Karpas-422 (cell line): ENCODE measurements around the gene ADGRV1. TPM values are rescaled to one million over a fixed set of nuclear protein-coding genes. Genes with fewer than 3 reads are reported as not detected.

Experiments used
- DNase-seq: peaks from one replicate; pipeline ENCODE4 v3.0.0-alpha.2; 2015
- H2AFZ ChIP-seq: fragments of 200-600 bp; sonication (generic); 2 replicates; pipeline ENCODE4 v1.6.1; 2014; ENCODE audit warnings: antibody characterized with exemption, low read length, mixed read lengths
- H3K27ac ChIP-seq: fragments of 200-600 bp; sonication (generic); 2 replicates; pipeline ENCODE4 v1.5.1; 2014; ENCODE audit warnings: mild to moderate bottlenecking, low read length, moderate library complexity
- H3K27me3 ChIP-seq: fragments of 200-600 bp; sonication (generic); 2 replicates; pipeline ENCODE4 v1.6.1; 2014; ENCODE audit warnings: low read length, mixed read lengths
- H3K36me3 ChIP-seq: fragments of 200-600 bp; sonication (generic); 2 replicates; pipeline ENCODE4 v1.6.1; 2014; ENCODE audit warnings: low read length, mixed read lengths; ENCODE audit not compliant: insufficient read depth
- H3K4me1 ChIP-seq: fragments of 200-600 bp; sonication (generic); 2 replicates; pipeline ENCODE4 v1.6.1; 2014; ENCODE audit warnings: mild to moderate bottlenecking, low read length, mixed read lengths
- H3K4me2 ChIP-seq: fragments of 200-600 bp; sonication (generic); 2 replicates; pipeline ENCODE4 v1.6.1; 2014; ENCODE audit warnings: low read length, low read depth, mild to moderate bottlenecking; ENCODE audit not compliant: poor library complexity, severe bottlenecking
- H3K4me3 ChIP-seq: fragments of 200-600 bp; sonication (generic); 2 replicates; pipeline ENCODE4 v1.5.1; 2014; ENCODE audit warnings: mild to moderate bottlenecking, antibody characterized with exemption, low read length, mixed read lengths
- H3K79me2 ChIP-seq: fragments of 200-600 bp; sonication (generic); 2 replicates; pipeline ENCODE4 v1.6.1; 2014; ENCODE audit warnings: mild to moderate bottlenecking, low read length, mixed read lengths
- H3K9ac ChIP-seq: fragments of 200-600 bp; sonication (generic); 2 replicates; pipeline ENCODE4 v1.6.0; 2014; ENCODE audit warnings: low read length
- H3K9me2 ChIP-seq: fragments of 200-600 bp; sonication (generic), shearing (Covaris generic); replicated peaks from 2 replicates; pipeline ENCODE4 v1.6.0; 2014; ENCODE audit warnings: mild to moderate bottlenecking, low read length, moderate library complexity; ENCODE audit not compliant: insufficient read depth
- H3K9me3 ChIP-seq: fragments of 300-700, 200-600 bp; sonication (generic); 2 replicates; pipeline ENCODE4 v1.6.1; 2014; ENCODE audit warnings: low read length, mixed read lengths
- H4K20me1 ChIP-seq: fragments of 200-600 bp; sonication (generic); 2 replicates; pipeline ENCODE4 v1.6.1; 2014; ENCODE audit warnings: mild to moderate bottlenecking, antibody characterized with exemption, low read length, low read depth; ENCODE audit not compliant: insufficient read depth
- total RNA-seq: library from RNA; depleted of rRNA; stranded (reverse); fragments of >200 nt; shearing (Covaris generic); gene quantifications from 2 replicates; pipeline ENCODE4 v1.2.3, GENCODE V29; 2014; ENCODE audit warnings: low replicate concordance

The ADGRV1 gene
- total RNA-seq, 1 experiment from 2014 or later, result not detected

DNA sequence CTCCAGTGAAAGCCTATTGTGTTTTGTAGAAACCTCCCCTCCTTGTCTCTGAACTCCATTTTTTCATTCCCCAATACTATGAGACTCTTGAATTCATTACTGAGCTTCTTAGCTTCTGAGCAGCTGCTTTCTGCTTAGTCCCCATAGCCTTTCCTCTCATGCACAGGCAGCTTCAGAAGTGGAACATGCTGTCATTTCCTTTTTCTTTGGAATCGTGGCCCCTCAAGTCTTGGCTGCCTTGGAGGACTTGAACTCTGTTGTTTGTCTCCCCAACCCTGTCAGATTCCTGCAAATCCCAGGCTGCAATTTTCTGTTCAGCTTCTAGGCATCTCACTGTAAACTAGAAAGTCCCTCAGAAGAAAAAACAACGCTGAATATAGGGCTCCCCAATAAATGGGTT, 556.1 kb downstream of the ADGRV1 start:
- Histone ChIP-seq H3K9me3 (no peaks in the 10 kb centered on the region), H4K20me1 (no peaks in the 10 kb centered on the region), H2AFZ (no peak overlapping the region), H3K36me3 (no peaks in the 10 kb centered on the region), H3K9me2 (no peaks in the 10 kb centered on the region), H3K9ac (no peak overlapping the region), H3K4me2 (no peak overlapping the region), H3K4me3 (no peak overlapping the region), H3K27me3 (no peaks in the 10 kb centered on the region), H3K79me2 (no peaks in the 10 kb centered on the region), H3K4me1 (no peaks in the 10 kb centered on the region), H3K27ac (no peak overlapping the region)
- DNase-seq, result no peak

- H3K4me2 ChIP-seq, result no peak overlapping the region
- no peaks in the 10 kb centered on the region for H3K9me3 ChIP-seq
- H3K4me3 ChIP-seq, result no peak overlapping the region
- H3K27me3 ChIP-seq, result no peaks in the 10 kb centered on the region
- H4K20me1 ChIP-seq, result no peaks in the 10 kb centered on the region
- H2AFZ ChIP-seq, result no peak overlapping the region
- no peak overlapping the region for H3K9ac ChIP-seq
- no peaks in the 10 kb centered on the region for H3K79me2 ChIP-seq
- no peaks in the 10 kb centered on the region for H3K36me3 ChIP-seq
- DNase-seq, result no peak
- H3K27ac ChIP-seq, result no peak overlapping the region
- no peaks in the 10 kb centered on the region for H3K9me2 ChIP-seq
- H3K4me1 ChIP-seq, result no peaks in the 10 kb centered on the region
Measured at GRCh38 chr5:91118354-91118753, 559.8 kb downstream of the ADGRV1 start.

DNA sequence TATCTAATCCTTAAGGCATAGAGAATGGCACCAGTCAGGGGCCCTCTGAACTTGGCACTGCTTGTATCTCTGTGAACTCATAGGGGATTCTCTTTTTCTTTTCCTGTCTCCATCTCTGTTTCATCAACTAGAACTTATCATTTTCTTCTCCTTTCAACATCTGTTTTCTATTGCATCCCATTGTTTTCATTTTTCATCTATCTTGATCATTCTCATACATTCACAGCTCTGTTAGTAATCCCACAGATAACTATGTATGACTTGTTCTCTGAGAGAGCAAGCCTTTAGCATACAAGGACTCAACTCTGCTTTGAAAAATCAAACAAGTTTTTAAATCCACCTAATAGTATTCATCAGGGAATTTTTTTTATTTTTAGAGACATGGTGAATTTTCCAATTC, 560.2 kb downstream of the ADGRV1 start:
- Histone ChIP-seq H3K36me3 (no peaks in the 10 kb centered on the region), H3K4me2 (no peak overlapping the region), H3K9ac (no peak overlapping the region), H3K4me1 (no peaks in the 10 kb centered on the region), H3K27me3 (no peaks in the 10 kb centered on the region), H2AFZ (no peak overlapping the region), H3K9me3 (no peaks in the 10 kb centered on the region), H3K4me3 (no peak overlapping the region), H3K27ac (no peak overlapping the region), H4K20me1 (no peaks in the 10 kb centered on the region), H3K79me2 (no peaks in the 10 kb centered on the region), H3K9me2 (no peaks in the 10 kb centered on the region)
- no peak for DNase-seq

GRCh38 chr5:91119217-91119616, 560.6 kb downstream of the ADGRV1 start:
- Histone ChIP-seq H3K79me2 (no peaks in the 10 kb centered on the region), H3K27ac (no peak overlapping the region), H3K9me2 (no peaks in the 10 kb centered on the region), H3K27me3 (no peaks in the 10 kb centered on the region), H3K9ac (no peak overlapping the region), H3K36me3 (no peaks in the 10 kb centered on the region), H2AFZ (no peak overlapping the region), H3K4me2 (no peak overlapping the region), H3K4me3 (no peak overlapping the region), H4K20me1 (no peaks in the 10 kb centered on the region), H3K9me3 (no peaks in the 10 kb centered on the region), H3K4me1 (no peaks in the 10 kb centered on the region)
- no peak for DNase-seq

DNA sequence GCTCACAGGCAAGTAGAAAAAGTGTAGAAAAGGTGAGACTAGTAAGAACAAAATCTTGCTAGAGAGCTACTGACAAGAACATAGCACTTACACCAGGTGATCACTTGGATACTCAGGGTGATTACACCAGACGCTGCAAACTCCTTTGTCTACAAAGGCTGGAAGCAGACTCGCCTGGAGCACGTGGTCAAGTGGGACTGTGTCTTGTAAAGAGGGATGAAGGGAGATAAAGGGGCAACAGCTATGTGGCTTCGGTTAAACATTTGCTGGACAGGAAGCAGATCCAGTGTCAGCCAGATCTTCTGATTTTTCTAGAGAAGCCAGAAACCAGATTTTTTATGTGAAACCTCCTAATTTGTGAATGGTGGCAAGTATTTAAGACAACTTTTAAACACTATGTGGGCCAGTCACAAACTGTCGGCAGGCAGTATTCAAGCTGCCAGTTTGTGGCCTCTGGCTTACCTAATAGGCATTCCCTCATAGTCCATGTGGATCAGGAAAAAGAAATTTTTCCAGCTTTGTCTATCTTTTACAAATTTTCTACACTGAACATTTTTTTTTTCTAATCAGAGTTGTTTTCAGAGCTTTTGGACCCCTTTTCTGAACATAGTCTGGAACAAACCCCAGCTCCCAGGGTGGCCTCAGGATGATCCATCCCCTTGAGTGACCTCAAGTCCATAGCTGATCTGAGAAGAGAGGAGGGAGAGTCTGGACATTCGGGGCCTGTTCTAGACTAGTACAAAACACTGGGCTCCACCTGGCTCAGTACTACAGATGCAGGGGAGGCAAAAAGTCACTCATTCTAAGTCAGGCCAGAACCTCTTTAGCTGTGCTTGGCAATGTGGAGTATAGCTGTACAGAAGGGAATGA, 561.6 kb downstream of the ADGRV1 start:
- no peak for DNase-seq
- no peaks in the 10 kb centered on the region for H3K27me3 ChIP-seq
- H3K27ac ChIP-seq, result no peak overlapping the region
- no peak overlapping the region for H3K4me3 ChIP-seq
- H3K9me2 ChIP-seq, result no peaks in the 10 kb centered on the region
- H3K79me2 ChIP-seq, result no peaks in the 10 kb centered on the region
- no peaks in the 10 kb centered on the region for H3K36me3 ChIP-seq
- H2AFZ ChIP-seq, result no peak overlapping the region
- no peaks in the 10 kb centered on the region for H3K9me3 ChIP-seq
- H3K4me2 ChIP-seq, result no peak overlapping the region
- no peaks in the 10 kb centered on the region for H3K4me1 ChIP-seq
- H3K9ac ChIP-seq, result no peak overlapping the region
- H4K20me1 ChIP-seq, result no peaks in the 10 kb centered on the region

DNA sequence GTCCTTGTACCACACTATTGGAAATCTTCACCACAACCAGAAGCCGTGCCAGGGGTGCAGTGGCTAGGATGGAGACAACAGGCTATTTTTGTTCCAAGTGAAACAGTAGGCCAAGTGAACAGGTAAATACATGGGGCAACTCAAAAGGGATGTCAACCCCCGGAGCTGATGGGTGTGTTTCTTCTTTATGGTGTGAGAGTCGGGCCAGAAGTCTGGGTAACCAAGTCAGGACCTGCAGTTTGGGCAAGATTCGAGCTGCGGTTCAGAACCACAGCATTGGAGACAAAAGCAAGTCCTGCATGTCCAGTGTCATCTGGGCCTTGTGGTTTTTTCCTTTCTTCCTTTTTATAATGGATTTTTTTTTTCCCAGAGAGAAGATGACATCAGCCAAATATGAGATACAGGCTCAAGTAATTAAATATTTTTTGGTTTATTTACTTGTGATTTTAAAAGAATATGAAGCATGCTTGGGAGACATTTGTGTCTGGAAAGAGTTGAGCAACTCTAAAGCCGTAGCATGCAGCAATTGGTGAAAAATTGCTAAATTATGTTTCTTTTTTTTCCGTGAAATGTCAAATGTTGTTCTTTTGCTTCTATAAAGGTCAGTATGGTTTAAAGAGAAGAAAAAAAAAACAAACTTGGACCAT, 562.9 kb downstream of the ADGRV1 start:
- Histone ChIP-seq H3K9ac (no peak overlapping the region), H3K27ac (no peak overlapping the region), H3K27me3 (no peaks in the 10 kb centered on the region), H3K4me1 (no peaks in the 10 kb centered on the region), H3K4me2 (no peak overlapping the region), H4K20me1 (no peaks in the 10 kb centered on the region), H3K4me3 (no peak overlapping the region), H3K9me2 (no peaks in the 10 kb centered on the region), H2AFZ (no peak overlapping the region), H3K9me3 (no peaks in the 10 kb centered on the region), H3K36me3 (no peaks in the 10 kb centered on the region), H3K79me2 (no peaks in the 10 kb centered on the region)
- no peak for DNase-seq

- Histone ChIP-seq H3K79me2 (no peaks in the 10 kb centered on the region), H3K9me3 (no peaks in the 10 kb centered on the region), H3K27ac (no peak overlapping the region), H2AFZ (no peak overlapping the region), H3K9ac (no peak overlapping the region), H3K9me2 (no peaks in the 10 kb centered on the region), H3K27me3 (no peaks in the 10 kb centered on the region), H3K4me1 (no peaks in the 10 kb centered on the region), H3K4me2 (no peak overlapping the region), H3K4me3 (no peak overlapping the region), H3K36me3 (no peaks in the 10 kb centered on the region), H4K20me1 (no peaks in the 10 kb centered on the region)
- DNase-seq, result no peak
Measured at GRCh38 chr5:91122651-91123050, 564.1 kb downstream of the ADGRV1 start.

- Histone ChIP-seq H3K79me2 (no peaks in the 10 kb centered on the region), H3K9me3 (no peaks in the 10 kb centered on the region), H3K9ac (no peak overlapping the region)
Measured at GRCh38 chr5:91123291-91123690, 564.7 kb downstream of the ADGRV1 start.

More at GRCh38 chr5:91123291-91123690, 564.7 kb downstream of the ADGRV1 start:
- Histone ChIP-seq H3K4me1 (no peaks in the 10 kb centered on the region), H3K36me3 (no peaks in the 10 kb centered on the region), H3K4me2 (no peak overlapping the region), H2AFZ (no peak overlapping the region), H4K20me1 (no peaks in the 10 kb centered on the region), H3K27me3 (no peaks in the 10 kb centered on the region), H3K9me2 (no peaks in the 10 kb centered on the region), H3K4me3 (no peak overlapping the region), H3K27ac (no peak overlapping the region)
- DNase-seq, result no peak
